Left ventricle myocardium inferior (tissue), 1 donor: Measurements from ENCODE around the gene RMRP. TPM values are rescaled to one million over a fixed set of nuclear protein-coding genes. Genes with fewer than 3 reads are reported as not detected.
"Not testable (repeated sequence)": the region's sequence is repeated elsewhere in the genome, so short reads cannot be mapped to it uniquely, and the experiment has no call there.

Experiments
- DNase-seq: peaks from one replicate; pipeline ENCODE4 v3.0.0-alpha.2; 2020
- H3K27ac ChIP-seq: fragments of 200-600 bp; replicated peaks from 2 replicates; pipeline ENCODE4 v1.8.0; 2021
- H3K27me3 ChIP-seq: fragments of 200-600 bp; 2 replicates; pipeline ENCODE4 v1.8.0; 2021; ENCODE audit warnings: low read depth
- H3K36me3 ChIP-seq: fragments of 200-600 bp; 2 replicates; pipeline ENCODE4 v1.8.0; 2021
- H3K4me1 ChIP-seq: fragments of 200-600 bp; 2 replicates; pipeline ENCODE4 v1.8.0; 2021
- H3K4me3 ChIP-seq: fragments of 200-600 bp; 2 replicates; pipeline ENCODE4 v1.8.0; 2021; ENCODE audit warnings: mild to moderate bottlenecking, moderate library complexity
- H3K9me3 ChIP-seq: fragments of 200-600 bp; replicated peaks from 2 replicates; pipeline ENCODE4 v1.8.0; 2021
- CTCF ChIP-seq: fragments of 200-600 bp; IDR thresholded peaks from 2 replicates; pipeline ENCODE4 v1.8.0; 2021; ENCODE audit warnings: antibody characterized with exemption, mild to moderate bottlenecking, borderline replicate concordance
- intact Hi-C: fragments of 100-400 bp; cut with micrococcal nuclease; formaldehyde crosslinking; loops from one replicate; pipeline ENCODE4 v1.11.0; 2022
- total RNA-seq: library from RNA; stranded (reverse); fragmentation: NEBNext Ultra II Directional; extraction: Animal tissue kit (Norgen Biotek cat#: 25700); gene quantifications from one replicate; pipeline ENCODE4 v1.2.1, GENCODE V29; 2021
- donor health status: DM: no; HTN: yes; CAD: no; lungs with severe emphysema.

The RMRP gene
- total RNA-seq, 1 donor from 2014 or later, result 15,093 TPM

GRCh38 chr9:35615981-35616680 is 41.7 kb downstream of the RMRP start:
- intact Hi-C loops, result no loop called here

GRCh38 chr9:35612843-35613242 is 45.0 kb downstream of the RMRP start:
- Histone ChIP-seq H3K4me1 (peaks cover 12% of the 10 kb centered on the region), H3K9me3 (no peaks in the 10 kb centered on the region), H3K36me3 (peaks cover 22% of the 10 kb centered on the region), H3K27ac (no peak overlapping the region), H3K27me3 (peaks cover 15% of the 10 kb centered on the region), H3K4me3 (no peak overlapping the region)
- no peak for DNase-seq
- intact Hi-C loops, result no loop called here
- no peak for TF ChIP-seq CTCF

More at GRCh38 chr9:35615981-35616680, 41.7 kb downstream of the RMRP start:
- no peak for TF ChIP-seq CTCF
- Histone ChIP-seq H3K36me3 (no peaks in the 10 kb centered on the region), H3K27ac (no peak overlapping the region), H3K27me3 (peaks cover 25% of the 10 kb centered on the region), H3K4me3 (no peak overlapping the region), H3K4me1 (peaks cover 12% of the 10 kb centered on the region), H3K9me3 (no peaks in the 10 kb centered on the region)
- no peak for DNase-seq

GRCh38 chr9:35612066-35612465 is 45.8 kb downstream of the RMRP start:
- DNase-seq, H3K9me3 ChIP-seq, H3K27me3 ChIP-seq, H3K4me3 ChIP-seq, intact Hi-C loops, H3K4me1 ChIP-seq, H3K27ac ChIP-seq: not testable (repeated sequence)
- H3K36me3 ChIP-seq, result peaks cover 24% of the 10 kb centered on the region

GRCh38 chr9:35611230-35611797 is 46.5 kb downstream of the RMRP start:
- peaks cover 9% of the 10 kb centered on the region for H3K4me1 ChIP-seq
- H3K4me3 ChIP-seq, result no peak overlapping the region
- intact Hi-C loops, result no loop called here
- H3K9me3 ChIP-seq, result no peaks in the 10 kb centered on the region
- TF ChIP-seq CTCF, result peak; percentile 74
- peak; percentile 30 for DNase-seq
- H3K36me3 ChIP-seq, result peaks cover 24% of the 10 kb centered on the region
- peaks cover under 1% of the 10 kb centered on the region for H3K27me3 ChIP-seq
- H3K27ac ChIP-seq, result no peak overlapping the region

GRCh38 chr9:35609820-35610163 is 48.0 kb downstream of the RMRP start:
- Histone ChIP-seq H3K36me3 (peaks cover 24% of the 10 kb centered on the region), H3K9me3 (no peaks in the 10 kb centered on the region), H3K27ac (no peak overlapping the region), H3K4me1 (peaks cover 20% of the 10 kb centered on the region), H3K4me3 (no peak overlapping the region), H3K27me3 (no peaks in the 10 kb centered on the region)
- intact Hi-C loops, result no loop called here
- no peak for DNase-seq
- TF ChIP-seq CTCF, result no peak
